ENCODE results near the gene PHF24.

The PHF24 gene

DNA sequence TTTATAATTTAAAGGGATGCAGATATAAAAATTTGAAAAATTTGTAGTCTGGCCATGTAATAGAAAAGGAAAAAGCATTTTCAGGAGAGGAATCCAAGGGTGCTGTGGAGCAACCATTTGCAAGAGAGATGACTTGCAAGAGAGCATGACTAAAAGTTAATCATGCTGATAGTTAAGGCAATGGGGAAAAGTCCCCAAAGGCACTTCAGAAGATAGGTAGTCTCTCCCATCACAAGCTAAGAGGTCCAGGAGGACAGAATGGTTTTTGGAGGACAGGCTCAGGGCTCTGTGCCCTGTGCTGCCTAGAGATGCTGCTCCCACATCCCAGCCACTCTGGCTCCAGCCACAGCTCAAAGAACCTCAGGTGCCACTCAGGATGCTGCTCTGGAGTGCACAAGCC is 70.3 kb downstream of the PHF24 start:
- CTCF ChIA-PET, result interaction anchor here (0.5 to 2.3 kb wide), 4 partner anchors 23 to 103 kb away, joined by 3 to 6 read pairs (median 3); partner anchors contain the start of gene DNAJB5
- POLR2A ChIA-PET, result no interaction called here
- Histone ChIP-seq H3K4me3 (ENCODE audit: low read depth, low read length) (no peak overlapping the region), H3K9me3 (ENCODE audit: control insufficient read depth, insufficient read depth, low read depth, low read length) (no peaks in the 10 kb centered on the region), H3K4me1 (ENCODE audit: control insufficient read depth, insufficient read depth, low read length) (no peaks in the 10 kb centered on the region), H3K27ac (ENCODE audit: extremely low read depth, low read depth, low read length) (no peak overlapping the region), H3K36me3 (ENCODE audit: control insufficient read depth in 2 of 2, insufficient read depth in 1 of 2, low read length in 2 of 2) (no peaks in the 10 kb centered on the region)
- peak; percentile 63; the same call in 1 of the 2 replicates for TF ChIP-seq TRIM28 (IDR thresholded peaks at IDR 0.05; ENCODE audit: borderline replicate concordance, low read length)
- TF ChIP-seq ZNF248 (tag by site-specific recombination; IDR thresholded peaks at IDR 0.05), result no peak
- TF ChIP-seq ZNF585B (tag by site-specific recombination; IDR thresholded peaks at IDR 0.05), result peak; percentile 84
- TF ChIP-seq, protein P1, sequence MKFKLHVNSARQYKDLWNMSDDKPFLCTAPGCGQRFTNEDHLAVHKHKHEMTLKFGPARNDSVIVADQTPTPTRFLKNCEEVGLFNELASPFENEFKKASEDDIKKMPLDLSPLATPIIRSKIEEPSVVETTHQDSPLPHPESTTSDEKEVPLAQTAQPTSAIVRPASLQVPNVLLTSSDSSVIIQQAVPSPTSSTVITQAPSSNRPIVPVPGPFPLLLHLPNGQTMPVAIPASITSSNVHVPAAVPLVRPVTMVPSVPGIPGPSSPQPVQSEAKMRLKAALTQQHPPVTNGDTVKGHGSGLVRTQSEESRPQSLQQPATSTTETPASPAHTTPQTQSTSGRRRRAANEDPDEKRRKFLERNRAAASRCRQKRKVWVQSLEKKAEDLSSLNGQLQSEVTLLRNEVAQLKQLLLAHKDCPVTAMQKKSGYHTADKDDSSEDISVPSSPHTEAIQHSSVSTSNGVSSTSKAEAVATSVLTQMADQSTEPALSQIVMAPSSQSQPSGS (tag by site-specific recombination; IDR thresholded peaks at IDR 0.05; ENCODE audit: low read depth), result no peak

DNA sequence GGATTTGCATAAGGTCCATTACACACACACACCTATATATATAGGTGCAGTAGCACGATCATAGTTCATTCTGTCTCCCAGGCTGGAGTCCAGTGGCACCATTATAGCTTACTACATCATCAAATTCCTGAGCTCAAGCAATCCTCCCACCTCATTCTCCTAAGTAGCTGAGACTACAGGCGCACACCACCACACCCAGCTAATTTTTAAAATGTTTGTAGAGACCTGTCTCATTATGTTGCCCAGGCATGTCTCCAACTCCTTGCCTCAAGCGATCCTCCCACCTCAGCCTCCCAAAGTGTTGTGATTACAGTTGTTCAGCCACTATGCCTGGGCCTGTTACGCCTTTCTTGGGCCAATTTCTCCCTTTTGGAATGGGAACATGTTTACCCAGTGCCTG is 71.2 kb downstream of the PHF24 start:
- Histone ChIP-seq H3K36me3 (ENCODE audit: control insufficient read depth in 2 of 2, insufficient read depth in 1 of 2, low read length in 2 of 2) (no peaks in the 10 kb centered on the region), H3K4me1 (ENCODE audit: control insufficient read depth, insufficient read depth, low read length) (no peaks in the 10 kb centered on the region), H3K27ac (ENCODE audit: extremely low read depth, low read depth, low read length) (no peak overlapping the region), H3K9me3 (ENCODE audit: control insufficient read depth, insufficient read depth, low read depth, low read length) (no peaks in the 10 kb centered on the region), H3K4me3 (ENCODE audit: low read depth, low read length) (no peak overlapping the region)
- ChIA-PET CTCF (interaction anchor here (1.5 to 2.3 kb wide), 2 partner anchors 35 to 44 kb away, joined by 3 to 6 read pairs; no protein-coding TSS in a partner anchor), POLR2A (no interaction called here)
- TF ChIP-seq MYNN (tag by site-specific recombination; IDR thresholded peaks at IDR 0.05; ENCODE audit: borderline replicate concordance), result no peak
- TF ChIP-seq, protein P2, sequence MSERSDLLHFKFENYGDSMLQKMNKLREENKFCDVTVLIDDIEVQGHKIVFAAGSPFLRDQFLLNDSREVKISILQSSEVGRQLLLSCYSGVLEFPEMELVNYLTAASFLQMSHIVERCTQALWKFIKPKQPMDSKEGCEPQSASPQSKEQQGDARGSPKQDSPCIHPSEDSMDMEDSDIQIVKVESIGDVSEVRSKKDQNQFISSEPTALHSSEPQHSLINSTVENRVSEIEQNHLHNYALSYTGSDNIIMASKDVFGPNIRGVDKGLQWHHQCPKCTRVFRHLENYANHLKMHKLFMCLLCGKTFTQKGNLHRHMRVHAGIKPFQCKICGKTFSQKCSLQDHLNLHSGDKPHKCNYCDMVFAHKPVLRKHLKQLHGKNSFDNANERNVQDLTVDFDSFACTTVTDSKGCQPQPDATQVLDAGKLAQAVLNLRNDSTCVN (tag by site-specific recombination; optimal IDR thresholded peaks at IDR 0.05), result no peak
- TF ChIP-seq HOXA7 (CRISPR knock-in tag; IDR thresholded peaks at IDR 0.05; ENCODE audit: borderline replicate concordance), result no peak
- TF ChIP-seq ZNF324 (tag by site-specific recombination; IDR thresholded peaks at IDR 0.05), result no peak
- TF ChIP-seq ZNF510 (tag by site-specific recombination; IDR thresholded peaks at IDR 0.05; ENCODE audit: insufficient replicate concordance), result no peak

DNA sequence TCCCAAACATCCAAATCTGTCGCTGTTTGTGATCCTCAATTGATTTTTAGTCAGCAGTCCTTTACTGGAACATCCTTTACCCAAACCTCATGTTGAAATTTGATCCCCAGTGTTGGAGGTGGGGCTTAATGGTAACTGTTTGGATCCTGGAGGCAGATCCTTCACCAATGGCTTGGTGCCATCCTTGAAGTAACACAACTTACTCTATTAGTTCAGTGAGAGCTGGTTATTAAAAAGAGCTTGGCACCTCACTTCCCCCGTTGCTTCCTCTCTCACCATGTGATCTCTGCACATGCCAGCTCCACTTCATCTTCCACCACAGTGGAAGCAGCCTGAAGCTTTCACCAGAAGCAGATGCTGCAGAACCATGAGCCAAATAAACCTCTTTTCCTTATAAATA is 71.8 kb downstream of the PHF24 start:
- H3K4me3 ChIP-seq (ENCODE audit: low read depth, low read length), result no peak overlapping the region
- ChIA-PET CTCF (interaction anchor here (1.5 to 2.3 kb wide), 2 partner anchors 35 to 45 kb away, joined by 3 to 6 read pairs; no protein-coding TSS in a partner anchor), POLR2A (no interaction called here)
- H3K36me3 ChIP-seq (ENCODE audit: control insufficient read depth in 2 of 2, insufficient read depth in 1 of 2, low read length in 2 of 2), result no peaks in the 10 kb centered on the region
- H3K4me1 ChIP-seq (ENCODE audit: control insufficient read depth, insufficient read depth, low read length), result no peaks in the 10 kb centered on the region
- H3K9me3 ChIP-seq (ENCODE audit: control insufficient read depth, insufficient read depth, low read depth, low read length), result no peaks in the 10 kb centered on the region
- no peak overlapping the region for H3K27ac ChIP-seq (ENCODE audit: extremely low read depth, low read depth, low read length)
- TF ChIP-seq ZNF10 (tag by site-specific recombination; IDR thresholded peaks at IDR 0.05), result no peak
- TF ChIP-seq ZNF157 (tag by site-specific recombination; IDR thresholded peaks at IDR 0.05), result no peak
- no peak for TF ChIP-seq ZNF596 (tag by site-specific recombination; IDR thresholded peaks at IDR 0.05)
- no peak for TF ChIP-seq ZNF366 (tag by site-specific recombination; conservative IDR thresholded peaks at IDR 0.05)
- TF ChIP-seq, protein P3, sequence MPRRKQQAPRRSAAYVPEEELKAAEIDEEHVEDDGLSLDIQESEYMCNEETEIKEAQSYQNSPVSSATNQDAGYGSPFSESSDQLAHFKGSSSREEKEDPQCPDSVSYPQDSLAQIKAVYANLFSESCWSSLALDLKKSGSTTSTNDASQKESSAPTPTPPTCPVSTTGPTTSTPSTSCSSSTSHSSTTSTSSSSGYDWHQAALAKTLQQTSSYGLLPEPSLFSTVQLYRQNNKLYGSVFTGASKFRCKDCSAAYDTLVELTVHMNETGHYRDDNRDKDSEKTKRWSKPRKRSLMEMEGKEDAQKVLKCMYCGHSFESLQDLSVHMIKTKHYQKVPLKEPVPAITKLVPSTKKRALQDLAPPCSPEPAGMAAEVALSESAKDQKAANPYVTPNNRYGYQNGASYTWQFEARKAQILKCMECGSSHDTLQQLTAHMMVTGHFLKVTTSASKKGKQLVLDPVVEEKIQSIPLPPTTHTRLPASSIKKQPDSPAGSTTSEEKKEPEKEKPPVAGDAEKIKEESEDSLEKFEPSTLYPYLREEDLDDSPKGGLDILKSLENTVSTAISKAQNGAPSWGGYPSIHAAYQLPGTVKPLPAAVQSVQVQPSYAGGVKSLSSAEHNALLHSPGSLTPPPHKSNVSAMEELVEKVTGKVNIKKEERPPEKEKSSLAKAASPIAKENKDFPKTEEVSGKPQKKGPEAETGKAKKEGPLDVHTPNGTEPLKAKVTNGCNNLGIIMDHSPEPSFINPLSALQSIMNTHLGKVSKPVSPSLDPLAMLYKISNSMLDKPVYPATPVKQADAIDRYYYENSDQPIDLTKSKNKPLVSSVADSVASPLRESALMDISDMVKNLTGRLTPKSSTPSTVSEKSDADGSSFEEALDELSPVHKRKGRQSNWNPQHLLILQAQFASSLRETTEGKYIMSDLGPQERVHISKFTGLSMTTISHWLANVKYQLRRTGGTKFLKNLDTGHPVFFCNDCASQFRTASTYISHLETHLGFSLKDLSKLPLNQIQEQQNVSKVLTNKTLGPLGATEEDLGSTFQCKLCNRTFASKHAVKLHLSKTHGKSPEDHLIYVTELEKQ (tag by site-specific recombination; IDR thresholded peaks at IDR 0.05; ENCODE audit: borderline replicate concordance), result no peak
- TF ChIP-seq, protein P4, sequence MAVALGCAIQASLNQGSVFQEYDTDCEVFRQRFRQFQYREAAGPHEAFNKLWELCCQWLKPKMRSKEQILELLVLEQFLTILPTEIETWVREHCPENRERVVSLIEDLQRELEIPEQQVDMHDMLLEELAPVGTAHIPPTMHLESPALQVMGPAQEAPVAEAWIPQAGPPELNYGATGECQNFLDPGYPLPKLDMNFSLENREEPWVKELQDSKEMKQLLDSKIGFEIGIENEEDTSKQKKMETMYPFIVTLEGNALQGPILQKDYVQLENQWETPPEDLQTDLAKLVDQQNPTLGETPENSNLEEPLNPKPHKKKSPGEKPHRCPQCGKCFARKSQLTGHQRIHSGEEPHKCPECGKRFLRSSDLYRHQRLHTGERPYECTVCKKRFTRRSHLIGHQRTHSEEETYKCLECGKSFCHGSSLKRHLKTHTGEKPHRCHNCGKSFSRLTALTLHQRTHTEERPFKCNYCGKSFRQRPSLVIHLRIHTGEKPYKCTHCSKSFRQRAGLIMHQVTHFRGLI (tag by site-specific recombination; IDR thresholded peaks at IDR 0.05), result no peak
- TF ChIP-seq ZNF202 (tag by site-specific recombination; IDR thresholded peaks at IDR 0.05; ENCODE audit: borderline replicate concordance), result no peak
- no peak for TF ChIP-seq ZNF146 (tag by site-specific recombination; IDR thresholded peaks at IDR 0.05)
- TF ChIP-seq ZNF24 (tag by site-specific recombination; IDR thresholded peaks at IDR 0.05), result no peak
- TF ChIP-seq, protein P5, sequence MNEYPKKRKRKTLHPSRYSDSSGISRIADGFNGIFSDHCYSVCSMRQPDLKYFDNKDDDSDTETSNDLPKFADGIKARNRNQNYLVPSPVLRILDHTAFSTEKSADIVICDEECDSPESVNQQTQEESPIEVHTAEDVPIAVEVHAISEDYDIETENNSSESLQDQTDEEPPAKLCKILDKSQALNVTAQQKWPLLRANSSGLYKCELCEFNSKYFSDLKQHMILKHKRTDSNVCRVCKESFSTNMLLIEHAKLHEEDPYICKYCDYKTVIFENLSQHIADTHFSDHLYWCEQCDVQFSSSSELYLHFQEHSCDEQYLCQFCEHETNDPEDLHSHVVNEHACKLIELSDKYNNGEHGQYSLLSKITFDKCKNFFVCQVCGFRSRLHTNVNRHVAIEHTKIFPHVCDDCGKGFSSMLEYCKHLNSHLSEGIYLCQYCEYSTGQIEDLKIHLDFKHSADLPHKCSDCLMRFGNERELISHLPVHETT (tag by site-specific recombination; IDR thresholded peaks at IDR 0.05), result no peak
- TF ChIP-seq, protein P6, sequence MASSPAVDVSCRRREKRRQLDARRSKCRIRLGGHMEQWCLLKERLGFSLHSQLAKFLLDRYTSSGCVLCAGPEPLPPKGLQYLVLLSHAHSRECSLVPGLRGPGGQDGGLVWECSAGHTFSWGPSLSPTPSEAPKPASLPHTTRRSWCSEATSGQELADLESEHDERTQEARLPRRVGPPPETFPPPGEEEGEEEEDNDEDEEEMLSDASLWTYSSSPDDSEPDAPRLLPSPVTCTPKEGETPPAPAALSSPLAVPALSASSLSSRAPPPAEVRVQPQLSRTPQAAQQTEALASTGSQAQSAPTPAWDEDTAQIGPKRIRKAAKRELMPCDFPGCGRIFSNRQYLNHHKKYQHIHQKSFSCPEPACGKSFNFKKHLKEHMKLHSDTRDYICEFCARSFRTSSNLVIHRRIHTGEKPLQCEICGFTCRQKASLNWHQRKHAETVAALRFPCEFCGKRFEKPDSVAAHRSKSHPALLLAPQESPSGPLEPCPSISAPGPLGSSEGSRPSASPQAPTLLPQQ (tag by site-specific recombination; IDR thresholded peaks at IDR 0.05), result no peak
- no peak for TF ChIP-seq ZNF658 (tag by site-specific recombination; IDR thresholded peaks at IDR 0.05)
